ENCODE data around the gene PRRC2B.

GRCh38 chr9:131382850-131383729 is 10.8 kb upstream of the PRRC2B start:
- TF ChIP-seq CTCF (IDR thresholded peaks at IDR 0.05) (no peak), POLR2A (IDR thresholded peaks at IDR 0.05) (no peak)

Measured in right lobe of liver (tissue), 4 donors.